ENCODE measurements around the gene DPT.
A peak's percentile ranks its signal among the peaks of the same experiment; 100 is the strongest.

Gene DPT

DNA sequence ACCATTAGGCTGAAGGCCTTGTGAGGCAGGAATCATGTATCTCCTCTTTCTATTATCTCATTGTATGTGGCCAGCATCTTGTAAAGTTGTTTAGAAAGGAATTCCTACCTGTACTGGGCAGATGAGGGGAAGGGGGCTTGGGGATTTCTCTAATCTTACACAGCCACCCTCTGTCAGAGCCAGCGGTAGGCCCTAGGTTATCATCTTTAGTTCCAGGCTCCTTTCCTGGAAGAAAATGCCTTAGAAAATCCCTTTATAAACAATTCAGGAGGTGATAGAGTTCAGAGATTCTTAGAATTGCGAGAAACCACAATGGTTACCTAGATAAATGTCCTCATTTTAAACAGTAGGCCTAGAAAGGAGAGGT is 35.2 kb downstream of the DPT start:
- TF ChIP-seq, protein P1, sequence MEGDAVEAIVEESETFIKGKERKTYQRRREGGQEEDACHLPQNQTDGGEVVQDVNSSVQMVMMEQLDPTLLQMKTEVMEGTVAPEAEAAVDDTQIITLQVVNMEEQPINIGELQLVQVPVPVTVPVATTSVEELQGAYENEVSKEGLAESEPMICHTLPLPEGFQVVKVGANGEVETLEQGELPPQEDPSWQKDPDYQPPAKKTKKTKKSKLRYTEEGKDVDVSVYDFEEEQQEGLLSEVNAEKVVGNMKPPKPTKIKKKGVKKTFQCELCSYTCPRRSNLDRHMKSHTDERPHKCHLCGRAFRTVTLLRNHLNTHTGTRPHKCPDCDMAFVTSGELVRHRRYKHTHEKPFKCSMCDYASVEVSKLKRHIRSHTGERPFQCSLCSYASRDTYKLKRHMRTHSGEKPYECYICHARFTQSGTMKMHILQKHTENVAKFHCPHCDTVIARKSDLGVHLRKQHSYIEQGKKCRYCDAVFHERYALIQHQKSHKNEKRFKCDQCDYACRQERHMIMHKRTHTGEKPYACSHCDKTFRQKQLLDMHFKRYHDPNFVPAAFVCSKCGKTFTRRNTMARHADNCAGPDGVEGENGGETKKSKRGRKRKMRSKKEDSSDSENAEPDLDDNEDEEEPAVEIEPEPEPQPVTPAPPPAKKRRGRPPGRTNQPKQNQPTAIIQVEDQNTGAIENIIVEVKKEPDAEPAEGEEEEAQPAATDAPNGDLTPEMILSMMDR (IDR thresholded peaks at IDR 0.05; ENCODE audit: low read depth, low read length): no peak
- no peak overlapping the region for H3K4me3 ChIP-seq (replicated peaks in 1 of 2; ENCODE audit: low read depth in 2 of 2, low read length in 2 of 2)
- no peak for DNase-seq (ENCODE audit: low read depth in 2 of 2)

DNA sequence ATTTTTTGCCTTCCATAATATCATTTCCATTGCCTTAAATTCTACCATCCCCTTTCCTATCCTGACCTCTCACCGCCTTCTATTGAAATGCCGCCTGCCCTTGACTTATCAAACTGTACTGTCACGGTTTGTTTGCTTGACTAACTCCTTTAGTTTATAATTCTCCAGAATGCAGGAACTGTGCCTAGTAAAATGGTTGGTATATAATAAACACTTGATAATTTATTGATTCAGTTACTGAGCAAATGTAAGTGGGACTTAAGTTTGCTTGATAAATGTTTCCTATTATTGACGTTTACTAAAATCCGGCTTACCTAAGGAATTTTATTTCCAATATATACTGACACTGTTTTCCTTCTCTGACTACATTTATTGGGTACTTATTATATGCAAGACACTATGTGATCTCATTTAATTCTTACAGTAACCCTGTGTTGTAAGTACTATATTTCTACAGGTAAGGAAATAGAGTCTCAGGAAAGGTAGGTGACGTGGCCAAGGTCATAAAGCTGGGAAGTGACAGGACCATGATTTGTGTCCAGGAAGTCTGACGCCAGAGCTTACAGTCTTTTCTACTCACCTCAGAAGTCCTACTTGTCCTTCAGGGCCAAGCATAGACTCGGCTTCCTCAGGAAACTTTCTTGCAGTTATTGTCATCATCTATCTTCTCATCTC is 35.7 kb downstream of the DPT start:
- DNase-seq (ENCODE audit: low read depth in 2 of 2): no peak
- TF ChIP-seq, protein P1 (IDR thresholded peaks at IDR 0.05; ENCODE audit: low read depth, low read length): no peak
- no peak overlapping the region for H3K4me3 ChIP-seq (replicated peaks in 1 of 2; ENCODE audit: low read depth in 2 of 2, low read length in 2 of 2)

DNA sequence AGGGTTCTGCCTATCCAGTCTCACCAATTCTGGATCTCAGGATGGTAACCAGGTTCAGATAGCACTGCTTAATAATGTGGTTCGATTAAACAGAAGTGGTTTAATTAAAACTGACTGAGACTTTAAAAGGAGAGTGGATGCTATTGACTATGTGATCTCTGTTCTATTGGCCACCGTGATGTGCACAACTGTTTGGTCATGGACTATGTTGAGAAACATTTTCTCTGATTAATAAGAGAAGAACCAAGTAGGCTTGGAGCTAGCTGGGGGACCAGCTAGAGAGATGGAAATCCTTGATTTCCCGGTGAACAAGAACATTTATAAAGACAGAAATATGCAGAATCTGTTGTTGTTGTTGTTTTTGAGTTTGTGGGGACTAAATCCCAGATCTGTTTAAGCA is 36.5 kb downstream of the DPT start:
- no peak for DNase-seq (ENCODE audit: low read depth in 2 of 2)
- TF ChIP-seq, protein P1 (IDR thresholded peaks at IDR 0.05; ENCODE audit: low read depth, low read length): no peak

DNA sequence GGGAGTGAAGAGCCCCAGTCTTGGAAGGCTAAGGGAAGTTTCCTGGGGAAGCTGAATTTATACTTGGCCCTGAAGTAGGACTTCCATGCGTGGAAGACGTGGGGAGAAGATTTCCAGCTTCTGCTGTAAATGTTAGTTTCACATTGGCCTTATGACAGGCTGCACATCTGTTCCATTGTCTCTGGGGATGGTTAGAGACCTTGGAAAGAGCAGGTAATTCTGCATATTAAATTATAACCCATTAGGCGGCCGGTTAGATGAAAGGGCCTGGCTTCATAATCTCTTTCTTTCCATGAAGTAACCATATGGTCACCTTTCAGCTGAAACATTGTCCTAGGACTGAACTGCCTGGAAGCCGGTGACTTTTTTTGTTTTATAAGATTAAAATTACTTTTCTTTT is 37.5 kb downstream of the DPT start:
- no peak overlapping the region for H3K4me3 ChIP-seq (replicated peaks in 1 of 2; ENCODE audit: low read depth in 2 of 2, low read length in 2 of 2)
- TF ChIP-seq, protein P1 (IDR thresholded peaks at IDR 0.05; ENCODE audit: low read depth, low read length): no peak
- no peak for DNase-seq (ENCODE audit: low read depth in 2 of 2)

More for the DNA sequence above, 36.5 kb downstream of the DPT start:
- no peak overlapping the region for H3K4me3 ChIP-seq (replicated peaks in 1 of 2; ENCODE audit: low read depth in 2 of 2, low read length in 2 of 2)

DNA sequence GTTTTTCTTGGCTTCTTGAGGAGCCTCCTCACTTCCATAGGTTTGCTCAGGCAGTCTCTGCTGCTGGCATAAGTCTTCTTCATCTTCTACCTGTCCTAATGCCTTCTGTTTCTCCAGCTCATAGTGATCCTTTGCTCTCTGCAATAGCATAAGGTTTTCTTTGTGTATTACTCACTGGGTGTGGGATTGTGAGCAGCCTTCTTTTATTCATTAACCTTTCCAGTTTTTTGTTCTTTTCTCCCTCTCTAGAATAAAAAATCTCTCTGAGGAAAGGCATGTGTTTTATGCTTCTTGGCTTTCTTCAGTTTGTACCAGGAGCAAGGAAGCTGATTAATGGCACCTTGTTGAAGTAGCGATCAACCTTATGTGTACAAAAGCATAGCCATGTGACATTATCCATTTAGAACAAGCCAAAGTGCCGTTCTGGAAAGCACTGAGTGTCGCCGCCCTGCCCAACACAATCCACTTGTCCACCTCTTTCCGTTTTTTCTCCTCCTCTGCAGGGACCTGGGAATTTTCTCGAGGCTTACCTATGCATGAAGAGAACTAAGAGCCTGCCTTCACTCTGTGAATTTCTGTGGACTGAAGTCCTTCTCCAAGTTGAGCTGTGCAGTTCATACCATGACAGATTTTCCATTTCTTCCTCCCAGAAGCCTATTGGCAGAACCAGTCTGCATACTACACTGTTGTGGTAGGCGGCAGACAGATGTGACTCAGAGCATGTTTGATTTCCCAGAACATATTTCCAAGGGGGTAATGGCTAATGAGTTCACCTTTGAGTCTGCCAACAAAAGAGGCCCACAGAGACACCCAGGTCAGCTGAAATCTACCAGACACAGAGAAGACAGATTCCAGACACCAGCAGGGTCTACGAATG is 39.0 kb downstream of the DPT start:
- peak; percentile 20 to 47 for DNase-seq (ENCODE audit: low read depth in 2 of 2)
- H3K4me3 ChIP-seq (replicated peaks in 1 of 2; ENCODE audit: low read depth in 2 of 2, low read length in 2 of 2): no peak overlapping the region
- TF ChIP-seq, protein P1 (IDR thresholded peaks at IDR 0.05; ENCODE audit: low read depth, low read length): no peak

DNA sequence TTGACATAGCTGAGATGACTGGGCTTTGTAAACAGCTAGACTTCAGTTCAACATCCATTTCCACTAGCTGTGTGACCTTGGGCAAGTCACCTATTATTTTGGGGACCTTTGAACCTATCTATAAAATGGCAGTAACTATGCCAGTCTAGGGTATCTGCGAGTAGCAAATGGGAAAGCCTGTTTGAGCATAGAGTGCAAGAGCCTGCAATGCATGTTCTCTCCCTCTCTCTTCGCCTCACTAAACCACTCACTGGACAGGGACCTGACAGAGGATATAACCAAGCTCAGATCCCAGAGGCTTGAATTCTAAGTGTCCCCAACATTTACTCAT is 39.7 kb downstream of the DPT start:
- no peak overlapping the region for H3K4me3 ChIP-seq (replicated peaks in 1 of 2; ENCODE audit: low read depth in 2 of 2, low read length in 2 of 2)
- TF ChIP-seq, protein P1 (IDR thresholded peaks at IDR 0.05; ENCODE audit: low read depth, low read length): no peak
- no peak for DNase-seq (ENCODE audit: low read depth in 2 of 2)

All from cardiac fibroblast (primary cell).